KMS-11 (cell line): ENCODE data around the gene GTPBP8.

Experiments
- H2AFZ ChIP-seq: fragments of 200-600 bp; sonication (generic); 2 replicates; pipeline ENCODE4 v1.6.1; 2016; ENCODE audit warnings: antibody characterized with exemption, mixed run types, low read depth
- H3K27ac ChIP-seq: fragments of 200-600 bp; sonication (generic); 2 replicates; pipeline ENCODE4 v1.6.1; 2016; ENCODE audit warnings: mild to moderate bottlenecking, mixed run types
- H3K27me3 ChIP-seq: fragments of 200-600 bp; sonication (generic); 2 replicates; pipeline ENCODE4 v1.6.1; 2017; ENCODE audit warnings: mild to moderate bottlenecking, low read depth, mixed run types, moderate library complexity; ENCODE audit not compliant: insufficient read depth
- H3K36me3 ChIP-seq: fragments of 200-600 bp; sonication (generic); 2 replicates; pipeline ENCODE4 v1.6.1; 2017; ENCODE audit warnings: mild to moderate bottlenecking, mixed run types; ENCODE audit not compliant: insufficient read depth
- H3K4me1 ChIP-seq: fragments of 200-600 bp; sonication (generic); 2 replicates; pipeline ENCODE4 v1.6.1; 2016; ENCODE audit warnings: mild to moderate bottlenecking, low read depth, mixed run types; ENCODE audit not compliant: poor library complexity, severe bottlenecking
- H3K4me2 ChIP-seq: fragments of 200-600 bp; sonication (generic); 2 replicates; pipeline ENCODE4 v1.7.0; 2016; ENCODE audit warnings: mild to moderate bottlenecking, mixed run types
- H3K4me3 ChIP-seq: fragments of 200-600 bp; sonication (generic); IDR thresholded peaks from 2 replicates; pipeline ENCODE4 v1.6.1; 2017; ENCODE audit warnings: low read depth, low read length, mixed read lengths; ENCODE audit not compliant: insufficient read depth
- H3K79me2 ChIP-seq: fragments of 200-600 bp; sonication (generic); 2 replicates; pipeline ENCODE4 v1.6.1; 2016; ENCODE audit warnings: low read depth, mixed run types; ENCODE audit not compliant: insufficient read depth
- H3K9ac ChIP-seq: fragments of 200-600 bp; sonication (generic); 2 replicates; pipeline ENCODE4 v1.6.1; 2016; ENCODE audit warnings: mild to moderate bottlenecking, mixed run types
- H4K20me1 ChIP-seq: fragments of 200-600 bp; sonication (generic); 2 replicates; pipeline ENCODE4 v1.6.1; 2016; ENCODE audit warnings: mild to moderate bottlenecking, mixed run types; ENCODE audit not compliant: insufficient read depth
- CTCF ChIP-seq: fragments of 200-600 bp; sonication (generic); conservative IDR thresholded peaks from 2 replicates; pipeline ENCODE4 v1.6.1; 2017; ENCODE audit warnings: low read depth, mild to moderate bottlenecking, antibody characterized with exemption, low read length, moderate library complexity, mixed read lengths

The GTPBP8 gene

GRCh38 chr3:112990672-112991602 lies at the start of gene GTPBP8:
TSS of gene GTPBP8 (plus strand) at chr3:112990984. CDS start at chr3:112991000, 16 bp downstream.
- peak within 1 kb of the TSS; percentile 94 for H3K27ac ChIP-seq
- no peak for TF ChIP-seq CTCF
- H3K9ac ChIP-seq = peak within 1 kb of the TSS; percentile 88
- H3K4me1 ChIP-seq = peaks cover 15% of the 10 kb centered on the region
- H3K27me3 ChIP-seq = no peaks in the 10 kb centered on the region
- no peaks in the 10 kb centered on the region for H3K36me3 ChIP-seq
- no peaks in the 10 kb centered on the region for H4K20me1 ChIP-seq
- peak within 1 kb of the TSS; percentile 92 for H2AFZ ChIP-seq
- peak within 1 kb of the TSS; percentile 91 for H3K4me3 ChIP-seq
- peak within 1 kb of the TSS; percentile 97 for H3K4me2 ChIP-seq
- H3K79me2 ChIP-seq = peaks cover 13% of the 10 kb centered on the region

- Histone ChIP-seq H2AFZ (no peak overlapping the region), H3K9ac (no peak overlapping the region), H3K4me3 (no peak overlapping the region), H3K36me3 (no peaks in the 10 kb centered on the region), H3K27ac (no peak overlapping the region), H3K4me1 (no peaks in the 10 kb centered on the region), H4K20me1 (no peaks in the 10 kb centered on the region), H3K4me2 (no peak overlapping the region), H3K79me2 (no peaks in the 10 kb centered on the region), H3K27me3 (no peaks in the 10 kb centered on the region)
- no peak for TF ChIP-seq CTCF
Observed at GRCh38 chr3:112948346-112948838, 42.4 kb upstream of the GTPBP8 start.

- no peak overlapping the region for H3K4me3 ChIP-seq
- no peaks in the 10 kb centered on the region for H4K20me1 ChIP-seq
- no peak overlapping the region for H3K9ac ChIP-seq
- no peaks in the 10 kb centered on the region for H3K36me3 ChIP-seq
- no peak overlapping the region for H3K27ac ChIP-seq
- peaks cover 30% of the 10 kb centered on the region for H3K4me1 ChIP-seq
- H3K27me3 ChIP-seq = no peaks in the 10 kb centered on the region
- no peak overlapping the region for H3K4me2 ChIP-seq
- no peak for TF ChIP-seq CTCF
- no peak overlapping the region for H2AFZ ChIP-seq
- no peaks in the 10 kb centered on the region for H3K79me2 ChIP-seq
Observed at GRCh38 chr3:112956351-112956750, 34.4 kb upstream of the GTPBP8 start.

GRCh38 chr3:112958811-112959560 lies 31.8 kb upstream of the GTPBP8 start:
- no peak overlapping the region for H3K4me3 ChIP-seq
- peak overlapping the region; percentile 70 for H3K4me2 ChIP-seq
- no peak for TF ChIP-seq CTCF
- peak overlapping the region; percentile 55 for H2AFZ ChIP-seq
- H3K4me1 ChIP-seq = peaks cover 30% of the 10 kb centered on the region
- H3K27me3 ChIP-seq = no peaks in the 10 kb centered on the region
- H3K9ac ChIP-seq = peak overlapping the region; percentile 50; the same call in 1 of the 2 replicates
- no peaks in the 10 kb centered on the region for H3K36me3 ChIP-seq
- H4K20me1 ChIP-seq = no peaks in the 10 kb centered on the region
- peak overlapping the region; percentile 82 for H3K27ac ChIP-seq
- no peaks in the 10 kb centered on the region for H3K79me2 ChIP-seq
